Natural killer cell treated with Interleukin-12 subunit alpha and Interleukin-12 subunit beta and Interleukin-15 and Interleukin-18, amount 100 ng/mL, for 72 hours (primary cell): Measurements from ENCODE around the gene CLMP. TPM values are rescaled to one million over a fixed set of nuclear protein-coding genes. Genes with fewer than 3 reads are reported as not detected.
A peak's percentile ranks its signal among the peaks of the same experiment; 100 is the strongest.
"Not testable (repeated sequence)": the region's sequence is repeated elsewhere in the genome, so short reads cannot be mapped to it uniquely, and the experiment has no call there.

ENCODE experiments used
- ATAC-seq, 2 donors: fragments of 150-1000 bp; cut with Tn5 transposase in 1 of 2; sonication (Bioruptor Pico), chemical (Tn5 transposase) in 1 of 2; 2 replicates each; pipeline ENCODE4 v1.10.0; 2021
- DNase-seq: peaks from one replicate; pipeline ENCODE4 v3.0.0; 2022; ENCODE audit warnings: low spot score
- H3K27ac Mint-ChIP-seq, 2 donors: 1 replicate in 1 of 2; 2 replicates in 1 of 2; pipeline ENCODE4 v1.8.0; 2022; ENCODE audit warnings: mixed read lengths in 2 of 2, mild to moderate bottlenecking in 1 of 2, moderate library complexity in 1 of 2
- H3K27me3 Mint-ChIP-seq, 2 donors: 1 replicate in 1 of 2; 2 replicates in 1 of 2; pipeline ENCODE4 v1.8.0; 2022; ENCODE audit warnings: mixed read lengths in 2 of 2
- H3K36me3 Mint-ChIP-seq: one replicate; pipeline ENCODE4 v1.8.0; 2022; ENCODE audit warnings: mixed read lengths
- H3K4me1 Mint-ChIP-seq, 2 donors: 1 replicate in 1 of 2; 2 replicates in 1 of 2; pipeline ENCODE4 v1.8.0; 2022; ENCODE audit warnings: low read depth in 2 of 2, mixed read lengths in 2 of 2, mild to moderate bottlenecking in 1 of 2
- H3K4me3 Mint-ChIP-seq: one replicate; pipeline ENCODE4 v1.8.0; 2022; ENCODE audit warnings: mixed read lengths
- H3K9me3 Mint-ChIP-seq: 2 replicates; pipeline ENCODE4 v1.8.0; 2022; ENCODE audit warnings: mixed read lengths
- total RNA-seq, 2 donors: library from RNA; stranded (reverse); gene quantifications; one replicate each; pipeline ENCODE4 v1.2.3, GENCODE V29; 2022

Gene CLMP
- total RNA-seq, 2 donors from 2014 or later, result not detected

GRCh38 chr11:123059041-123059920 is 135.8 kb downstream of the CLMP start:
- peaks cover 61% of the 10 kb centered on the region for H3K36me3 Mint-ChIP-seq
- peak overlapping the region; percentile 98 for H3K27ac Mint-ChIP-seq
- DNase-seq, H3K9me3 Mint-ChIP-seq, H3K27me3 Mint-ChIP-seq, ATAC-seq: not testable (repeated sequence)
- peak overlapping the region; percentile 88 for H3K4me3 Mint-ChIP-seq
- H3K4me1 Mint-ChIP-seq, result peaks cover 64 to 78% of the 10 kb centered on the region in 2 donors

- Mint-ChIP-seq H3K27ac (peak overlapping the region; percentile 98), H3K27me3 (no peaks in the 10 kb centered on the region), H3K36me3 (peaks cover 59% of the 10 kb centered on the region), H3K4me1 (peaks cover 56 to 73% of the 10 kb centered on the region in 2 donors), H3K4me3 (peak overlapping the region; percentile 88), H3K9me3 (no peaks in the 10 kb centered on the region)
- DNase-seq (no peak), ATAC-seq (no peak)
These were observed 137.3 kb downstream of the CLMP start for GRCh38 chr11:123057661-123058305.

- no peaks in the 10 kb centered on the region for H3K9me3 Mint-ChIP-seq
- H3K27me3 Mint-ChIP-seq, result no peaks in the 10 kb centered on the region
- H3K4me1 Mint-ChIP-seq, result peaks cover 53 to 71% of the 10 kb centered on the region in 2 donors
- H3K36me3 Mint-ChIP-seq, result peaks cover 59% of the 10 kb centered on the region
- H3K4me3 Mint-ChIP-seq, result peak overlapping the region; percentile 88
- DNase-seq (no peak), ATAC-seq (no peak)
- peak overlapping the region; percentile 98 for H3K27ac Mint-ChIP-seq
These were observed 138.1 kb downstream of the CLMP start for GRCh38 chr11:123056835-123057491.

- DNase-seq (no peak), ATAC-seq (no peak)
- H3K36me3 Mint-ChIP-seq, result peaks cover 47% of the 10 kb centered on the region
- H3K4me3 Mint-ChIP-seq, result peak overlapping the region; percentile 88
- H3K27ac Mint-ChIP-seq, result peak overlapping the region; percentile 98
- peaks cover 40 to 56% of the 10 kb centered on the region in 2 donors for H3K4me1 Mint-ChIP-seq
- no peaks in the 10 kb centered on the region for H3K9me3 Mint-ChIP-seq
- H3K27me3 Mint-ChIP-seq, result no peaks in the 10 kb centered on the region
These were observed 139.7 kb downstream of the CLMP start for GRCh38 chr11:123055191-123055901.

GRCh38 chr11:123054301-123055065 is 140.6 kb downstream of the CLMP start:
- Mint-ChIP-seq H3K27ac (peak overlapping the region; percentile 32 to 98), H3K4me1 (peaks cover 32 to 49% of the 10 kb centered on the region in 2 donors), H3K9me3 (no peaks in the 10 kb centered on the region), H3K27me3 (no peaks in the 10 kb centered on the region), H3K4me3 (no peak overlapping the region), H3K36me3 (peaks cover 38% of the 10 kb centered on the region)
- ATAC-seq (peak; percentile 73 to 74), DNase-seq (no peak)

GRCh38 chr11:123052901-123053721 is 141.9 kb downstream of the CLMP start:
- DNase-seq (no peak), ATAC-seq (peak in 1 of 2 donors; percentile 28)
- no peaks in the 10 kb centered on the region for H3K27me3 Mint-ChIP-seq
- peaks cover 18 to 36% of the 10 kb centered on the region in 2 donors for H3K4me1 Mint-ChIP-seq
- no peaks in the 10 kb centered on the region for H3K9me3 Mint-ChIP-seq
- H3K27ac Mint-ChIP-seq, result peak overlapping the region in 1 of 2 donors; percentile 6
- peaks cover 24% of the 10 kb centered on the region for H3K36me3 Mint-ChIP-seq
- H3K4me3 Mint-ChIP-seq, result no peak overlapping the region

- ATAC-seq (no peak), DNase-seq (no peak)
- peaks cover 5 to 23% of the 10 kb centered on the region in 2 donors for H3K4me1 Mint-ChIP-seq
- H3K36me3 Mint-ChIP-seq, result peaks cover 11% of the 10 kb centered on the region
- H3K9me3 Mint-ChIP-seq, result no peaks in the 10 kb centered on the region
- H3K27ac Mint-ChIP-seq, result no peak overlapping the region
- H3K4me3 Mint-ChIP-seq, result no peak overlapping the region
- no peaks in the 10 kb centered on the region for H3K27me3 Mint-ChIP-seq
These were observed 143.4 kb downstream of the CLMP start for GRCh38 chr11:123051634-123052033.

- Mint-ChIP-seq H3K27me3 (no peaks in the 10 kb centered on the region), H3K36me3 (peaks cover 8% of the 10 kb centered on the region), H3K4me1 (peaks cover 5 to 20% of the 10 kb centered on the region in 2 donors), H3K27ac (no peak overlapping the region), H3K9me3 (no peaks in the 10 kb centered on the region), H3K4me3 (no peak overlapping the region)
- DNase-seq (no peak), ATAC-seq (no peak)
These were observed 143.9 kb downstream of the CLMP start for GRCh38 chr11:123051146-123051545.

- Mint-ChIP-seq H3K4me3 (no peak overlapping the region), H3K36me3 (no peaks in the 10 kb centered on the region), H3K27ac (no peak overlapping the region), H3K27me3 (no peaks in the 10 kb centered on the region), H3K9me3 (no peaks in the 10 kb centered on the region), H3K4me1 (no peaks in the 10 kb centered on the region)
- ATAC-seq (no peak), DNase-seq (no peak)
These were observed 147.1 kb downstream of the CLMP start for GRCh38 chr11:123047947-123048293.

- Mint-ChIP-seq H3K36me3 (no peaks in the 10 kb centered on the region), H3K27ac (no peak overlapping the region), H3K4me1 (no peaks in the 10 kb centered on the region), H3K4me3 (no peak overlapping the region), H3K27me3 (no peaks in the 10 kb centered on the region), H3K9me3 (no peaks in the 10 kb centered on the region)
- peak in 1 of 2 donors; percentile 1 for ATAC-seq
- no peak for DNase-seq
These were observed 147.6 kb downstream of the CLMP start for GRCh38 chr11:123047266-123047946.

GRCh38 chr11:123046473-123047259 is 148.4 kb downstream of the CLMP start:
- Mint-ChIP-seq H3K36me3 (no peaks in the 10 kb centered on the region), H3K4me3 (no peak overlapping the region), H3K27me3 (no peaks in the 10 kb centered on the region), H3K27ac (no peak overlapping the region), H3K9me3 (no peaks in the 10 kb centered on the region), H3K4me1 (no peaks in the 10 kb centered on the region)
- DNase-seq (no peak), ATAC-seq (peak in 1 of 2 donors; percentile 29)
